22Rv1 (cell line): ENCODE measurements around the gene TMEM181.

Source experiments
- ZFX ChIP-seq: fragments of 450-650 bp; IDR thresholded peaks from 2 replicates; pipeline ENCODE4 v1.6.1; 2017; ENCODE audit warnings: antibody characterized with exemption, borderline replicate concordance
- TF ChIP-seq, protein P1 (sequence below): fragments of 450-650 bp; IDR thresholded peaks from 2 replicates; pipeline ENCODE4 v1.5.1; 2017; ENCODE audit warnings: mild to moderate bottlenecking

DNA sequence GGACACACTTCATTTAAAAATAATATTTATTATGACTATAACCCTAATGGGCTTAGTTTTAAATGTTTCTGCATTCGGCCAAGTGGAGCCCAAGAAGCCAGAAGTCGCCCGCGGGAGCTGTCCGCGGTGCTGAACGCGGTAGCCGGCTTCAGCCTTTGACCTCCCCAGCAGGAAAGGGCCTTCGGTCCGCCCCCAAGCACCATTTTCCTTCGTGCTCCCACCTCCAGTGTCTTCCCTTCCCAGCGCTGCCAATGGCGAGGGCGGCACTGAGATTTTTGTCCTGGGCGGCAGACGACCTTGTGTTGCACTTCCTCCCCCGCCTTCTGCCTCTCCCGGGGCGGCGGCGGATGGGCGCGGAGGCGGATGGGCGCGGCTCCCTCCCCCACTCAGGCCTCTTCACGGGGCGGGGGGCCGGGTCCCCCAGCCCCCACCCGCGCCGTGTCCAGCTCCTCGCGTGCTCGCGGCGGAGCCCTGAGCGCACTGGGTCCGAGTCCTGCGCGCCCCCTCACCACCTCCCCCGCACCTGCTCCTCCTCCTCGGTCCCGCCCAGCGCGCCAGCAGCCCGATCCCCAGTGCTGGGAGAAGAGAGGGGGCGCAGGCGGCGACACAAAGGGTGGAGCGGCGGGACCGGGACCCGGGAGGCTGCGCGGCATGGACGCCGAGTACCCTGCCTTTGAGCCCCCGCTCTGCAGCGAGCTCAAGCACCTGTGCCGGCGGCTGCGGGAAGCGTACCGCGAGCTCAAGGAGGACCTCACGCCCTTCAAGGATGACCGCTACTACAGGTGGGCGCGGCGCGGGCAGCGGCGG lies 23.6 kb upstream of the TMEM181 start:
- TF ChIP-seq, protein P1, sequence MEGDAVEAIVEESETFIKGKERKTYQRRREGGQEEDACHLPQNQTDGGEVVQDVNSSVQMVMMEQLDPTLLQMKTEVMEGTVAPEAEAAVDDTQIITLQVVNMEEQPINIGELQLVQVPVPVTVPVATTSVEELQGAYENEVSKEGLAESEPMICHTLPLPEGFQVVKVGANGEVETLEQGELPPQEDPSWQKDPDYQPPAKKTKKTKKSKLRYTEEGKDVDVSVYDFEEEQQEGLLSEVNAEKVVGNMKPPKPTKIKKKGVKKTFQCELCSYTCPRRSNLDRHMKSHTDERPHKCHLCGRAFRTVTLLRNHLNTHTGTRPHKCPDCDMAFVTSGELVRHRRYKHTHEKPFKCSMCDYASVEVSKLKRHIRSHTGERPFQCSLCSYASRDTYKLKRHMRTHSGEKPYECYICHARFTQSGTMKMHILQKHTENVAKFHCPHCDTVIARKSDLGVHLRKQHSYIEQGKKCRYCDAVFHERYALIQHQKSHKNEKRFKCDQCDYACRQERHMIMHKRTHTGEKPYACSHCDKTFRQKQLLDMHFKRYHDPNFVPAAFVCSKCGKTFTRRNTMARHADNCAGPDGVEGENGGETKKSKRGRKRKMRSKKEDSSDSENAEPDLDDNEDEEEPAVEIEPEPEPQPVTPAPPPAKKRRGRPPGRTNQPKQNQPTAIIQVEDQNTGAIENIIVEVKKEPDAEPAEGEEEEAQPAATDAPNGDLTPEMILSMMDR: no peak
- no peak for TF ChIP-seq ZFX
